ENCODE data around the gene CCSER1. TPM values are rescaled to one million over a fixed set of nuclear protein-coding genes. Genes with fewer than 3 reads are reported as not detected.
"Not testable (repeated sequence)": the region's sequence is repeated elsewhere in the genome, so short reads cannot be mapped to it uniquely, and the experiment has no call there.

CCSER1 gene
- total RNA-seq, 1 experiment from 2014 or later: 0.63 TPM

GRCh38 chr4:91212211-91212610 lies 1085.0 kb downstream of the CCSER1 start:
- ChIA-PET CTCF (no interaction called here), POLR2A (no interaction called here)
- H3K27ac Mint-ChIP-seq (ENCODE audit: low read depth, unreplicated experiment): no peak overlapping the region
- no peaks in the 10 kb centered on the region for H3K9me3 Mint-ChIP-seq (ENCODE audit: unreplicated experiment)
- no TSS peak for BruUV-seq (replicated peaks)
- intact Hi-C loops (cut with micrococcal nuclease): no loop called here
- H3K36me3 Mint-ChIP-seq (ENCODE audit: insufficient read depth, unreplicated experiment): peaks cover 7% of the 10 kb centered on the region
- no peaks in the 10 kb centered on the region for H3K27me3 Mint-ChIP-seq (ENCODE audit: insufficient read depth, unreplicated experiment)
- no peak for TF ChIP-seq CTCF (IDR thresholded peaks at IDR 0.05; ENCODE audit: unreplicated experiment)
- no peak overlapping the region for H3K4me3 Mint-ChIP-seq (ENCODE audit: unreplicated experiment)
- DNase-seq (ENCODE audit: unreplicated experiment): no peak
- no peaks in the 10 kb centered on the region for H3K4me1 Mint-ChIP-seq (ENCODE audit: insufficient read depth, unreplicated experiment)

- BruUV-seq (replicated peaks); H3K27me3 Mint-ChIP-seq (ENCODE audit: insufficient read depth, unreplicated experiment); intact Hi-C loops (cut with micrococcal nuclease); H3K4me1 Mint-ChIP-seq (ENCODE audit: insufficient read depth, unreplicated experiment); CTCF ChIA-PET; H3K9me3 Mint-ChIP-seq (ENCODE audit: unreplicated experiment); DNase-seq (ENCODE audit: unreplicated experiment); H3K36me3 Mint-ChIP-seq (ENCODE audit: insufficient read depth, unreplicated experiment); POLR2A ChIA-PET; H3K27ac Mint-ChIP-seq (ENCODE audit: low read depth, unreplicated experiment); H3K4me3 Mint-ChIP-seq (ENCODE audit: unreplicated experiment): not testable (repeated sequence)
Observed at GRCh38 chr4:91217831-91218403, 1090.7 kb downstream of the CCSER1 start.

GRCh38 chr4:91220315-91220714 lies 1093.1 kb downstream of the CCSER1 start:
- POLR2A ChIA-PET: no interaction called here

GRCh38 chr4:91222014-91222413 lies 1094.8 kb downstream of the CCSER1 start:
- CTCF ChIA-PET: no interaction called here
- H3K36me3 Mint-ChIP-seq (ENCODE audit: insufficient read depth, unreplicated experiment): no peaks in the 10 kb centered on the region
- DNase-seq (ENCODE audit: unreplicated experiment): no peak
- intact Hi-C loops (cut with micrococcal nuclease): no loop called here
- no peak for TF ChIP-seq CTCF (IDR thresholded peaks at IDR 0.05; ENCODE audit: unreplicated experiment)
- no peak overlapping the region for H3K27ac Mint-ChIP-seq (ENCODE audit: low read depth, unreplicated experiment)
- H3K27me3 Mint-ChIP-seq (ENCODE audit: insufficient read depth, unreplicated experiment): no peaks in the 10 kb centered on the region
- no peaks in the 10 kb centered on the region for H3K4me1 Mint-ChIP-seq (ENCODE audit: insufficient read depth, unreplicated experiment)
- no TSS peak for BruUV-seq (replicated peaks)
- H3K4me3 Mint-ChIP-seq (ENCODE audit: unreplicated experiment): no peak overlapping the region
- H3K9me3 Mint-ChIP-seq (ENCODE audit: unreplicated experiment): no peaks in the 10 kb centered on the region
- POLR2A ChIA-PET: no interaction called here

More at GRCh38 chr4:91220315-91220714, 1093.1 kb downstream of the CCSER1 start:
- intact Hi-C loops (cut with micrococcal nuclease): no loop called here
- H3K4me3 Mint-ChIP-seq (ENCODE audit: unreplicated experiment): no peak overlapping the region
- no peaks in the 10 kb centered on the region for H3K27me3 Mint-ChIP-seq (ENCODE audit: insufficient read depth, unreplicated experiment)
- H3K9me3 Mint-ChIP-seq (ENCODE audit: unreplicated experiment): no peaks in the 10 kb centered on the region
- BruUV-seq (replicated peaks): no TSS peak
- DNase-seq (ENCODE audit: unreplicated experiment): no peak
- no peaks in the 10 kb centered on the region for H3K36me3 Mint-ChIP-seq (ENCODE audit: insufficient read depth, unreplicated experiment)
- CTCF ChIA-PET: interaction anchor here (1.2 kb wide), 1 partner anchor 14 kb away, joined by 3 read pairs; no protein-coding TSS in a partner anchor
- no peak overlapping the region for H3K27ac Mint-ChIP-seq (ENCODE audit: low read depth, unreplicated experiment)
- no peak for TF ChIP-seq CTCF (IDR thresholded peaks at IDR 0.05; ENCODE audit: unreplicated experiment)
- no peaks in the 10 kb centered on the region for H3K4me1 Mint-ChIP-seq (ENCODE audit: insufficient read depth, unreplicated experiment)

- no peaks in the 10 kb centered on the region for H3K36me3 Mint-ChIP-seq (ENCODE audit: insufficient read depth, unreplicated experiment)
- no peak overlapping the region for H3K27ac Mint-ChIP-seq (ENCODE audit: low read depth, unreplicated experiment)
- BruUV-seq (replicated peaks): no TSS peak
- no peaks in the 10 kb centered on the region for H3K27me3 Mint-ChIP-seq (ENCODE audit: insufficient read depth, unreplicated experiment)
- no peak for DNase-seq (ENCODE audit: unreplicated experiment)
- no peak for TF ChIP-seq CTCF (IDR thresholded peaks at IDR 0.05; ENCODE audit: unreplicated experiment)
- CTCF ChIA-PET: no interaction called here
- intact Hi-C loops (cut with micrococcal nuclease): no loop called here
- no peaks in the 10 kb centered on the region for H3K9me3 Mint-ChIP-seq (ENCODE audit: unreplicated experiment)
- no peak overlapping the region for H3K4me3 Mint-ChIP-seq (ENCODE audit: unreplicated experiment)
- POLR2A ChIA-PET: no interaction called here
- no peaks in the 10 kb centered on the region for H3K4me1 Mint-ChIP-seq (ENCODE audit: insufficient read depth, unreplicated experiment)
Observed at GRCh38 chr4:91226867-91227266, 1099.7 kb downstream of the CCSER1 start.

Data from MCF 10A (cell line).